SK-N-SH (cell line): ENCODE measurements around the gene DCLK1. TPM values are rescaled to one million over a fixed set of nuclear protein-coding genes. Genes with fewer than 3 reads are reported as not detected.

Source experiments
- CTCF ChIA-PET: fragments of 300-600, 350-600 bp; formaldehyde crosslinking; extraction: SDS; loops from one replicate; lab custom pipeline; 2021; lab: Yijun Ruan, JAX
- POLR2A ChIA-PET: fragments of 350-600 bp; sonication (Branson Sonifier 250); formaldehyde crosslinking; extraction: SDS; loops from one replicate; lab custom pipeline; 2020; ENCODE audit warnings: antibody characterized with exemption, inconsistent platforms; lab: Yijun Ruan, JAX
- DNase-seq: peaks from one replicate; pipeline ENCODE4 v3.0.0; 2012
- H2AFZ ChIP-seq: fragments of 200-600 bp; sonication (generic); 2 replicates; pipeline ENCODE4 v1.8.1; 2016; ENCODE audit warnings: antibody characterized with exemption, mild to moderate bottlenecking, low read depth
- H3F3A ChIP-seq: fragments of 200-600 bp; sonication (generic); replicated peaks from 2 replicates; pipeline ENCODE3; 2016; ENCODE audit warnings: antibody characterized with exemption, mild to moderate bottlenecking; ENCODE audit not compliant: insufficient read depth
- H3K27ac ChIP-seq, 2 experiments: fragments of 200-500 bp in 1 of 2; fragments of 200-600 bp in 1 of 2; sonication (Bioruptor generic) in 1 of 2; sonication (generic), shearing (Covaris generic) in 1 of 2; 2 replicates each; pipeline versions ENCODE4 v1.5.1 to v1.6.1; 2014 to 2016; ENCODE audit warnings: low read depth in 2 of 2, inconsistent platforms in 1 of 2, low read length in 1 of 2, mild to moderate bottlenecking in 1 of 2, mixed read lengths in 1 of 2
- H3K27me3 ChIP-seq: fragments of 200-600 bp; sonication (generic), shearing (Covaris generic); 2 replicates; pipeline ENCODE4 v1.6.1; 2016; ENCODE audit warnings: mixed run types; ENCODE audit not compliant: insufficient read depth
- H3K36me3 ChIP-seq, 2 experiments: fragments of 200-500 bp in 1 of 2; fragments of 200-600 bp in 1 of 2; sonication (Bioruptor generic) in 1 of 2; sonication (generic) in 1 of 2; replicated peaks in 1 of 2; 2 replicates each; pipeline versions ENCODE3 to v1.5.1; 2014 to 2016; ENCODE audit warnings: low read length in 1 of 2, mild to moderate bottlenecking in 1 of 2; ENCODE audit not compliant: insufficient read depth in 2 of 2, control insufficient read depth in 1 of 2
- H3K4me1 ChIP-seq, 2 experiments: fragments of 200-500 bp in 1 of 2; fragments of 200-600 bp in 1 of 2; sonication (Bioruptor generic) in 1 of 2; sonication (generic), shearing (Covaris generic) in 1 of 2; 2 replicates each; pipeline versions ENCODE4 v1.5.1 to v1.6.1; 2014 to 2016; ENCODE audit warnings: low read depth in 1 of 2, low read length in 1 of 2, mixed run types in 1 of 2; ENCODE audit not compliant: insufficient read depth in 2 of 2, control insufficient read depth in 1 of 2
- H3K4me2 ChIP-seq: fragments of 200-600 bp; sonication (generic), shearing (Covaris generic); 2 replicates; pipeline ENCODE4 v1.6.1; 2017; ENCODE audit warnings: mixed run types
- H3K4me3 ChIP-seq, 2 experiments: fragments of 200-500 bp in 1 of 2; fragments of 200-600 bp in 1 of 2; sonication (Bioruptor generic) in 1 of 2; sonication (generic), shearing (Covaris generic) in 1 of 2; 2 replicates each; pipeline versions ENCODE4 v1.5.1 to v1.8.1; 2014 to 2016; ENCODE audit warnings: low read depth in 2 of 2, inconsistent platforms in 1 of 2, low read length in 1 of 2, mild to moderate bottlenecking in 1 of 2, mixed read lengths in 1 of 2, moderate library complexity in 1 of 2
- H3K79me2 ChIP-seq: fragments of 200-600 bp; sonication (generic); 2 replicates; pipeline ENCODE4 v1.8.1; 2017; ENCODE audit warnings: mild to moderate bottlenecking; ENCODE audit not compliant: insufficient read depth
- H3K9ac ChIP-seq: fragments of 200-600 bp; sonication (generic); 2 replicates; pipeline ENCODE4 v1.6.1; 2017; ENCODE audit warnings: mixed run types
- H3K9me2 ChIP-seq: fragments of 200-600 bp; sonication (generic); 2 replicates; pipeline ENCODE4 v1.6.1; 2017; ENCODE audit warnings: mixed run types
- H3K9me3 ChIP-seq: fragments of 200-600 bp; sonication (generic); 2 replicates; pipeline ENCODE4 v1.6.1; 2017; ENCODE audit warnings: mixed run types, mild to moderate bottlenecking, moderate library complexity
- H4K20me1 ChIP-seq: fragments of 200-600 bp; sonication (generic); 2 replicates; pipeline ENCODE4 v1.6.1; 2017; ENCODE audit warnings: mild to moderate bottlenecking, mixed run types; ENCODE audit not compliant: insufficient read depth
- CHD2 ChIP-seq: fragments of 150-350 bp; IDR thresholded peaks from 2 replicates; pipeline ENCODE4 v1.6.1; 2018; ENCODE audit warnings: low read length; ENCODE audit not compliant: partially characterized antibody
- EZH2phosphoT487 ChIP-seq: fragments of 200-600 bp; sonication (generic); IDR thresholded peaks from 2 replicates; pipeline ENCODE4 v1.6.1; 2017; ENCODE audit warnings: low read depth, mixed run types, mild to moderate bottlenecking, antibody characterized with exemption, moderate library complexity, borderline replicate concordance
- FOXJ3 ChIP-seq: sonication (generic); formaldehyde crosslinking; IDR thresholded peaks from 2 replicates; pipeline ENCODE4 v1.5.1; 2020; ENCODE audit warnings: mild to moderate bottlenecking, missing genetic modification reagents
- FOXM1 ChIP-seq: IDR thresholded peaks from 2 replicates; pipeline ENCODE4 v1.4.0; 2012; ENCODE audit warnings: low read depth, mild to moderate bottlenecking
- GATA2 ChIP-seq: sonication (generic); formaldehyde crosslinking; IDR thresholded peaks from 2 replicates; pipeline ENCODE4 v1.5.0; 2020; ENCODE audit warnings: mild to moderate bottlenecking, missing genetic modification reagents
- JUND ChIP-seq: IDR thresholded peaks from 2 replicates; pipeline ENCODE4 v1.4.0; 2012
- MXI1 ChIP-seq: IDR thresholded peaks from 2 replicates; pipeline ENCODE4 v1.6.1; 2012; ENCODE audit warnings: mild to moderate bottlenecking, low read depth, low read length, improper control_type of control experiment
- RFX5 ChIP-seq: IDR thresholded peaks from 2 replicates; pipeline ENCODE4 v1.6.1; 2012; ENCODE audit warnings: mild to moderate bottlenecking, improper control_type of control experiment, low read length
- SIN3A ChIP-seq: IDR thresholded peaks from 2 replicates; pipeline ENCODE4 v1.6.1; 2012; ENCODE audit warnings: low read depth, mild to moderate bottlenecking, low read length, moderate library complexity, borderline replicate concordance
- SMC3 ChIP-seq: IDR thresholded peaks from 2 replicates; pipeline ENCODE4 v1.6.1; 2012; ENCODE audit warnings: low read depth, low read length, improper control_type of control experiment
- TCF12 ChIP-seq: IDR thresholded peaks from 2 replicates; pipeline ENCODE4 v1.4.0; 2012
- TEAD4 ChIP-seq: IDR thresholded peaks from 2 replicates; pipeline ENCODE4 v1.4.0; 2012; ENCODE audit warnings: mild to moderate bottlenecking, borderline replicate concordance; ENCODE audit not compliant: insufficient read depth
- YY1 ChIP-seq: IDR thresholded peaks from 2 replicates; pipeline ENCODE4 v1.4.0; 2012; ENCODE audit warnings: low read depth, mild to moderate bottlenecking
- WGBS: methylation state at CpG from one replicate; pipeline ENCODE4 v1.1.6; 2017; ENCODE audit warnings: low lambda C conversion rate; 5-methylcytosine and 5-hydroxymethylcytosine counted together
- polyA plus RNA-seq, 3 experiments: library from polyadenylated mRNA; depleted of rRNA; stranded (reverse); fragments of >200 nt; gene quantifications; 2 replicates each; pipeline ENCODE4 v1.2.3, GENCODE V29; 2012
- TF ChIP-seq, protein P1 (sequence below): IDR thresholded peaks from 2 replicates; pipeline ENCODE4 v1.6.1; 2012; ENCODE audit warnings: mild to moderate bottlenecking, low read depth, low read length, moderate library complexity
- TF ChIP-seq, protein P2 (sequence below): fragments of 150-350 bp; IDR thresholded peaks from 2 replicates; pipeline ENCODE4 v1.6.1; 2016; ENCODE audit warnings: mild to moderate bottlenecking, low read depth, low read length
- TF ChIP-seq, protein P3 (sequence below): fragments of 200-600 bp; sonication (generic); IDR thresholded peaks from 2 replicates; pipeline ENCODE4 v1.6.1; 2017; ENCODE audit warnings: antibody characterized with exemption, mild to moderate bottlenecking, moderate library complexity
- TF ChIP-seq, protein P4 (sequence below): IDR thresholded peaks from 2 replicates; pipeline ENCODE4; 2012
- TF ChIP-seq, protein P5 (sequence below): fragments of 150-350 bp; IDR thresholded peaks from 2 replicates; pipeline ENCODE4 v1.6.1; 2017; ENCODE audit warnings: antibody characterized with exemption, low read length, low read depth, borderline replicate concordance
- TF ChIP-seq, protein P6 (sequence below): IDR thresholded peaks from 2 replicates; pipeline ENCODE4 v1.4.0; 2012; ENCODE audit warnings: low read depth, borderline replicate concordance

The DCLK1 gene
- polyA plus RNA-seq, 1 of the 3 experiments (the other 2 are of a cell fraction): 1.1 TPM

DNA sequence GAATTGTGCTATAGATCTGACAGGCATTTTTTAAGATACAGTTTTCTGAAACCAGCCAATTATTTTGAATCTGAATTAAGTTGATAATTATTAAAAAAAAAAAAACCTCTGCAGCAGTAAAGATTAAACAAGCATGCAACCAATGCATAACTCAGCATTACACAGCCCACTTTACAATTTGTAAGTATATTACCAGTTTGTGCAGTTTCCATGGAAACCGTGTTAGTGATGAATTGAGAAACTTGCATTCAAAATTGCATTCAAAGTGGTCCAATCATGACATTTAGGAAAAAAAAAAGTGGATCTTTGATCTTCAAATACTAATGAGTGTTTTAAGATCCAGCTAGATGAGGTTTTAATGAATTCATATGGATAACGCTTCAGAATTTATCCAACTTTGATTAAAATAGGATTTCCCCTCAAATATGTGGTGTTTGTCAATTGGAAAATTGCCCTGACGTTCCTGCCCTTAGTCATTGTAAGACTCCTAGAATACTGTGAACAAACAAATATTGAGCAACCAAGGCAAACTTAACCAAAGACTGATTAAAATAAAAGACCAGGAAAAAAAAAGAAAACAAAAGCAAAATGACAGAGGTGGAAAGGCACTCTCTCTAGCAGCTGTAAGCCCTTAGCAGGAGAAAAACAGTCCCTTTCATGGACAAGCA is 339.9 kb downstream of the DCLK1 start:
- Histone ChIP-seq H3K4me2 (no peak overlapping the region), H3K4me1 (peaks cover 0 to 36% of the 10 kb centered on the region in 2 experiments; a peak in 3 of 4 replicates), H3K27ac (no peak overlapping the region), H3K9ac (no peak overlapping the region), H3K36me3 (no peaks in the 10 kb centered on the region), H3K27me3 (no peaks in the 10 kb centered on the region), H3K9me3 (no peaks in the 10 kb centered on the region), H3K9me2 (no peaks in the 10 kb centered on the region), H3F3A (no peaks in the 10 kb centered on the region), H3K79me2 (no peaks in the 10 kb centered on the region), H3K4me3 (no peak overlapping the region), H2AFZ (no peak overlapping the region), H4K20me1 (no peaks in the 10 kb centered on the region)
- ChIA-PET POLR2A (interaction anchor here (2.6 kb wide), 1 partner anchor 315 kb away, joined by 10 read pairs; the partner anchor contains the start of gene MAB21L1), CTCF (interaction anchor here (1.2 to 4.0 kb wide), 3 partner anchors 22 to 71 kb away, joined by 3 to 19 read pairs (median 4); no protein-coding TSS in a partner anchor)
- 77% methylated on average over 3 of the region's 3 CpGs for WGBS
- no peak for DNase-seq
- TF ChIP-seq EZH2phosphoT487 (no peak), MXI1 (no peak), GATA2 (CRISPR knock-in tag) (no peak), YY1 (no peak), SIN3A (no peak), TCF12 (no peak), JUND (no peak), FOXM1 (no peak), TEAD4 (no peak), RFX5 (no peak), SMC3 (no peak), FOXJ3 (CRISPR knock-in tag) (no peak), CHD2 (no peak)
- TF ChIP-seq, protein P1, sequence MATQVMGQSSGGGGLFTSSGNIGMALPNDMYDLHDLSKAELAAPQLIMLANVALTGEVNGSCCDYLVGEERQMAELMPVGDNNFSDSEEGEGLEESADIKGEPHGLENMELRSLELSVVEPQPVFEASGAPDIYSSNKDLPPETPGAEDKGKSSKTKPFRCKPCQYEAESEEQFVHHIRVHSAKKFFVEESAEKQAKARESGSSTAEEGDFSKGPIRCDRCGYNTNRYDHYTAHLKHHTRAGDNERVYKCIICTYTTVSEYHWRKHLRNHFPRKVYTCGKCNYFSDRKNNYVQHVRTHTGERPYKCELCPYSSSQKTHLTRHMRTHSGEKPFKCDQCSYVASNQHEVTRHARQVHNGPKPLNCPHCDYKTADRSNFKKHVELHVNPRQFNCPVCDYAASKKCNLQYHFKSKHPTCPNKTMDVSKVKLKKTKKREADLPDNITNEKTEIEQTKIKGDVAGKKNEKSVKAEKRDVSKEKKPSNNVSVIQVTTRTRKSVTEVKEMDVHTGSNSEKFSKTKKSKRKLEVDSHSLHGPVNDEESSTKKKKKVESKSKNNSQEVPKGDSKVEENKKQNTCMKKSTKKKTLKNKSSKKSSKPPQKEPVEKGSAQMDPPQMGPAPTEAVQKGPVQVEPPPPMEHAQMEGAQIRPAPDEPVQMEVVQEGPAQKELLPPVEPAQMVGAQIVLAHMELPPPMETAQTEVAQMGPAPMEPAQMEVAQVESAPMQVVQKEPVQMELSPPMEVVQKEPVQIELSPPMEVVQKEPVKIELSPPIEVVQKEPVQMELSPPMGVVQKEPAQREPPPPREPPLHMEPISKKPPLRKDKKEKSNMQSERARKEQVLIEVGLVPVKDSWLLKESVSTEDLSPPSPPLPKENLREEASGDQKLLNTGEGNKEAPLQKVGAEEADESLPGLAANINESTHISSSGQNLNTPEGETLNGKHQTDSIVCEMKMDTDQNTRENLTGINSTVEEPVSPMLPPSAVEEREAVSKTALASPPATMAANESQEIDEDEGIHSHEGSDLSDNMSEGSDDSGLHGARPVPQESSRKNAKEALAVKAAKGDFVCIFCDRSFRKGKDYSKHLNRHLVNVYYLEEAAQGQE: no peak
- TF ChIP-seq, protein P2, sequence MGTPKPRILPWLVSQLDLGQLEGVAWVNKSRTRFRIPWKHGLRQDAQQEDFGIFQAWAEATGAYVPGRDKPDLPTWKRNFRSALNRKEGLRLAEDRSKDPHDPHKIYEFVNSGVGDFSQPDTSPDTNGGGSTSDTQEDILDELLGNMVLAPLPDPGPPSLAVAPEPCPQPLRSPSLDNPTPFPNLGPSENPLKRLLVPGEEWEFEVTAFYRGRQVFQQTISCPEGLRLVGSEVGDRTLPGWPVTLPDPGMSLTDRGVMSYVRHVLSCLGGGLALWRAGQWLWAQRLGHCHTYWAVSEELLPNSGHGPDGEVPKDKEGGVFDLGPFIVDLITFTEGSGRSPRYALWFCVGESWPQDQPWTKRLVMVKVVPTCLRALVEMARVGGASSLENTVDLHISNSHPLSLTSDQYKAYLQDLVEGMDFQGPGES: no peak
- TF ChIP-seq, protein P3, sequence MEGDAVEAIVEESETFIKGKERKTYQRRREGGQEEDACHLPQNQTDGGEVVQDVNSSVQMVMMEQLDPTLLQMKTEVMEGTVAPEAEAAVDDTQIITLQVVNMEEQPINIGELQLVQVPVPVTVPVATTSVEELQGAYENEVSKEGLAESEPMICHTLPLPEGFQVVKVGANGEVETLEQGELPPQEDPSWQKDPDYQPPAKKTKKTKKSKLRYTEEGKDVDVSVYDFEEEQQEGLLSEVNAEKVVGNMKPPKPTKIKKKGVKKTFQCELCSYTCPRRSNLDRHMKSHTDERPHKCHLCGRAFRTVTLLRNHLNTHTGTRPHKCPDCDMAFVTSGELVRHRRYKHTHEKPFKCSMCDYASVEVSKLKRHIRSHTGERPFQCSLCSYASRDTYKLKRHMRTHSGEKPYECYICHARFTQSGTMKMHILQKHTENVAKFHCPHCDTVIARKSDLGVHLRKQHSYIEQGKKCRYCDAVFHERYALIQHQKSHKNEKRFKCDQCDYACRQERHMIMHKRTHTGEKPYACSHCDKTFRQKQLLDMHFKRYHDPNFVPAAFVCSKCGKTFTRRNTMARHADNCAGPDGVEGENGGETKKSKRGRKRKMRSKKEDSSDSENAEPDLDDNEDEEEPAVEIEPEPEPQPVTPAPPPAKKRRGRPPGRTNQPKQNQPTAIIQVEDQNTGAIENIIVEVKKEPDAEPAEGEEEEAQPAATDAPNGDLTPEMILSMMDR: no peak
- TF ChIP-seq, protein P4, sequence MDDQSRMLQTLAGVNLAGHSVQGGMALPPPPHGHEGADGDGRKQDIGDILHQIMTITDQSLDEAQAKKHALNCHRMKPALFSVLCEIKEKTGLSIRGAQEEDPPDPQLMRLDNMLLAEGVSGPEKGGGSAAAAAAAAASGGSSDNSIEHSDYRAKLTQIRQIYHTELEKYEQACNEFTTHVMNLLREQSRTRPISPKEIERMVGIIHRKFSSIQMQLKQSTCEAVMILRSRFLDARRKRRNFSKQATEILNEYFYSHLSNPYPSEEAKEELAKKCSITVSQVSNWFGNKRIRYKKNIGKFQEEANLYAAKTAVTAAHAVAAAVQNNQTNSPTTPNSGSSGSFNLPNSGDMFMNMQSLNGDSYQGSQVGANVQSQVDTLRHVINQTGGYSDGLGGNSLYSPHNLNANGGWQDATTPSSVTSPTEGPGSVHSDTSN: no peak
- TF ChIP-seq, protein P5, sequence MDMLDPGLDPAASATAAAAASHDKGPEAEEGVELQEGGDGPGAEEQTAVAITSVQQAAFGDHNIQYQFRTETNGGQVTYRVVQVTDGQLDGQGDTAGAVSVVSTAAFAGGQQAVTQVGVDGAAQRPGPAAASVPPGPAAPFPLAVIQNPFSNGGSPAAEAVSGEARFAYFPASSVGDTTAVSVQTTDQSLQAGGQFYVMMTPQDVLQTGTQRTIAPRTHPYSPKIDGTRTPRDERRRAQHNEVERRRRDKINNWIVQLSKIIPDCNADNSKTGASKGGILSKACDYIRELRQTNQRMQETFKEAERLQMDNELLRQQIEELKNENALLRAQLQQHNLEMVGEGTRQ: no peak
- TF ChIP-seq, protein P6, sequence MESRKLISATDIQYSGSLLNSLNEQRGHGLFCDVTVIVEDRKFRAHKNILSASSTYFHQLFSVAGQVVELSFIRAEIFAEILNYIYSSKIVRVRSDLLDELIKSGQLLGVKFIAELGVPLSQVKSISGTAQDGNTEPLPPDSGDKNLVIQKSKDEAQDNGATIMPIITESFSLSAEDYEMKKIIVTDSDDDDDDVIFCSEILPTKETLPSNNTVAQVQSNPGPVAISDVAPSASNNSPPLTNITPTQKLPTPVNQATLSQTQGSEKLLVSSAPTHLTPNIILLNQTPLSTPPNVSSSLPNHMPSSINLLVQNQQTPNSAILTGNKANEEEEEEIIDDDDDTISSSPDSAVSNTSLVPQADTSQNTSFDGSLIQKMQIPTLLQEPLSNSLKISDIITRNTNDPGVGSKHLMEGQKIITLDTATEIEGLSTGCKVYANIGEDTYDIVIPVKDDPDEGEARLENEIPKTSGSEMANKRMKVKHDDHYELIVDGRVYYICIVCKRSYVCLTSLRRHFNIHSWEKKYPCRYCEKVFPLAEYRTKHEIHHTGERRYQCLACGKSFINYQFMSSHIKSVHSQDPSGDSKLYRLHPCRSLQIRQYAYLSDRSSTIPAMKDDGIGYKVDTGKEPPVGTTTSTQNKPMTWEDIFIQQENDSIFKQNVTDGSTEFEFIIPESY: no peak
- TF ChIP-seq, all 33 proteins: peak for 0
